Measurements from ENCODE around the gene NANOGP8. TPM values are rescaled to one million over a fixed set of nuclear protein-coding genes. Genes with fewer than 3 reads are reported as not detected.

Gene NANOGP8
- total RNA-seq, 1 donor, result under 0.01 TPM

- no peaks in the 10 kb centered on the region for H3K79me2 ChIP-seq (ENCODE audit: insufficient read depth, low read length)
Measured at GRCh38 chr15:35062738-35063099, 22.4 kb downstream of the NANOGP8 start.

DNA sequence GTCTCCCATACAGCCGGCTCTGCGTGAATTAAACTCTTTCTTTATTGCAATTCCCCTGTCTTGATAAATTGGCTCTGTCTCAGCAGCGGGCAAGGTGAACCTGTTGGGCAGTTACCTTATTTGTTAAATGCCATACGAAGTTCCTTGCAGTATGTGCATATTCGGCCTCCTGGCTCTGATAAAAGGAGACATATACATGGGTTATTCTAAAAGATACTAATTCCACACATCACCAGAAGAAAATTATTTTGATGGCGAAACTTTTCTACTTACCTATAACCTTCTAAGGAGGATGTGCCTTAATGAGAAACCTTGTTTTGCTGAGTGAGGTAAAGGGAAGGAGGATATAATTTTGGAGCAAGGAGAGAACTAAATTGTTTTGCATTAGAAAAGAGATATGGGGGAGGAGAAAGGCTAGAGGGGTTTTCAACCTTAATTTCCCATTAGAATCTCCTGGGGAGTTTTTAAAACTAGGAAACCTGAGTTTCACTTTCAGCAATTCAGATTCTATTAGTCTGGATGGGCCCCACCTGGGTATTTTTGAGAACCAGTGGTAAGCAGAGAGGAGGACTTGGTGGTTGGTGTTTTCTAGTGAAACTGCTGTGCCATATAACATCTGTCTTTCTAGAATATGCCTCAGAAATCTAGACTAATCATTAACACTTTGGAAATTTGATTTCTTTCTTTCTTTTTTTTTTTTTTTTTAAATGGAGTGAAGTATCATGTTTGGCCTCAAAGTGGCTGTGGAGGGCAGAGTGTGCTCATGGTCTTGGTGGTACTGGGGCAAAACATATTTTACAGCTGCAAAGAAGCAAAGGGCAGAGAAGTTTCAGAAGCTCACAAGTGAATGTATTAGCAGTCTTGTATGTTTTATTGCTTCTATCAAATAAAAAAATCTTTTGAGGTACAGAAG lies 23.0 kb downstream of the NANOGP8 start:
- no peaks in the 10 kb centered on the region for H3K9me3 ChIP-seq (ENCODE audit: low read depth, low read length)
- no peak for DNase-seq (ENCODE audit: insufficient read length, low spot score, missing footprints)
- H3K4me3 ChIP-seq (ENCODE audit: insufficient read depth, low read length), result no peak overlapping the region
- H3K4me2 ChIP-seq (ENCODE audit: insufficient read depth, low read length), result no peak overlapping the region
- TF ChIP-seq, protein P1, sequence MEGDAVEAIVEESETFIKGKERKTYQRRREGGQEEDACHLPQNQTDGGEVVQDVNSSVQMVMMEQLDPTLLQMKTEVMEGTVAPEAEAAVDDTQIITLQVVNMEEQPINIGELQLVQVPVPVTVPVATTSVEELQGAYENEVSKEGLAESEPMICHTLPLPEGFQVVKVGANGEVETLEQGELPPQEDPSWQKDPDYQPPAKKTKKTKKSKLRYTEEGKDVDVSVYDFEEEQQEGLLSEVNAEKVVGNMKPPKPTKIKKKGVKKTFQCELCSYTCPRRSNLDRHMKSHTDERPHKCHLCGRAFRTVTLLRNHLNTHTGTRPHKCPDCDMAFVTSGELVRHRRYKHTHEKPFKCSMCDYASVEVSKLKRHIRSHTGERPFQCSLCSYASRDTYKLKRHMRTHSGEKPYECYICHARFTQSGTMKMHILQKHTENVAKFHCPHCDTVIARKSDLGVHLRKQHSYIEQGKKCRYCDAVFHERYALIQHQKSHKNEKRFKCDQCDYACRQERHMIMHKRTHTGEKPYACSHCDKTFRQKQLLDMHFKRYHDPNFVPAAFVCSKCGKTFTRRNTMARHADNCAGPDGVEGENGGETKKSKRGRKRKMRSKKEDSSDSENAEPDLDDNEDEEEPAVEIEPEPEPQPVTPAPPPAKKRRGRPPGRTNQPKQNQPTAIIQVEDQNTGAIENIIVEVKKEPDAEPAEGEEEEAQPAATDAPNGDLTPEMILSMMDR (IDR thresholded peaks at IDR 0.05; ENCODE audit: extremely low read depth, low read depth, low read length), result no peak
- no peaks in the 10 kb centered on the region for H3K36me3 ChIP-seq (ENCODE audit: insufficient read depth, low read length)
- H3K27ac ChIP-seq (ENCODE audit: low read depth, low read length), result no peak overlapping the region
- no peaks in the 10 kb centered on the region for H3K27me3 ChIP-seq (ENCODE audit: insufficient read depth, low read length)
- peak overlapping the region; percentile 20 for H2AFZ ChIP-seq (ENCODE audit: low read length)
- no peaks in the 10 kb centered on the region for H3K4me1 ChIP-seq (ENCODE audit: insufficient read depth, low read length)
- no peaks in the 10 kb centered on the region for H3K79me2 ChIP-seq (ENCODE audit: insufficient read depth, low read length)
- H4K20me1 ChIP-seq (ENCODE audit: insufficient read depth, low read length), result no peaks in the 10 kb centered on the region

More at GRCh38 chr15:35062738-35063099, 22.4 kb downstream of the NANOGP8 start:
- Histone ChIP-seq H3K27me3 (ENCODE audit: insufficient read depth, low read length) (no peaks in the 10 kb centered on the region), H3K4me3 (ENCODE audit: insufficient read depth, low read length) (no peak overlapping the region), H3K4me1 (ENCODE audit: insufficient read depth, low read length) (no peaks in the 10 kb centered on the region), H2AFZ (ENCODE audit: low read length) (no peak overlapping the region), H3K36me3 (ENCODE audit: insufficient read depth, low read length) (no peaks in the 10 kb centered on the region), H3K4me2 (ENCODE audit: insufficient read depth, low read length) (no peak overlapping the region), H3K27ac (ENCODE audit: low read depth, low read length) (no peak overlapping the region), H3K9me3 (ENCODE audit: low read depth, low read length) (no peaks in the 10 kb centered on the region), H4K20me1 (ENCODE audit: insufficient read depth, low read length) (no peaks in the 10 kb centered on the region)
- TF ChIP-seq, protein P1 (IDR thresholded peaks at IDR 0.05; ENCODE audit: extremely low read depth, low read depth, low read length), result no peak
- peak; percentile 82 for DNase-seq (ENCODE audit: insufficient read length, low spot score, missing footprints)

DNA sequence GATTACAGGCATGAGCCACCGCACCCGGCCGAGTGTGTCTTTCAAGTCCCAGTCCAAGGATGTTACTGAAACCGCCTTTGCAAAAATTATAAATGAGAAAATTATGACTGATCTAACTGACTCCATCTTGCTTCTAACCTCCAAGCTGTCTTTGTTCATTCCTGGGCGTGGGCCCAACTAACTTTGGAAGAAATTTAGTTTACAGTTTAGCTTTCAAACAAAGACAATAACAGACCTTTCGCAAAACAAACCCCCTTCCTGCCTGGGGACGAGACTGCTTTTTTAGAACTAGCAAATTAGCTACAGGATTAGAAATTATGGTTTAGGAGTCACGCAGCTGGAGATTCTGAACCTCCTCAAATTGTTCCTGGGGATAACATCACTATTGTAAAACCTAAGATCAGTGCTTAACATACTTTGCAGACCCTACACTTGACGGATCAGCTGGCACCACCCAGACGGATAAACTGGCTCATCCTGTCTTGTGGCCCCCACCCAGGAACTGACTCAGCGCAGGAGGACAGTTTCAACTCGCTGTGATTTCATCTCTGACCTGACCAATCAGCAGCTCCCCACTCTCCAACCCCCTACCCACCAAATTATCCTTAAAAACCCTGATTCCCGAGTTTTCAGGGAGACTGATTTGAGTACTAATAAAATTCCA lies 23.8 kb downstream of the NANOGP8 start:
- H3K9me3 ChIP-seq (ENCODE audit: low read depth, low read length), result no peaks in the 10 kb centered on the region
- H3K4me2 ChIP-seq (ENCODE audit: insufficient read depth, low read length), result no peak overlapping the region
- H4K20me1 ChIP-seq (ENCODE audit: insufficient read depth, low read length), result no peaks in the 10 kb centered on the region
- no peaks in the 10 kb centered on the region for H3K36me3 ChIP-seq (ENCODE audit: insufficient read depth, low read length)
- TF ChIP-seq, protein P1 (IDR thresholded peaks at IDR 0.05; ENCODE audit: extremely low read depth, low read depth, low read length), result no peak
- DNase-seq (ENCODE audit: insufficient read length, low spot score, missing footprints), result no peak
- H3K27ac ChIP-seq (ENCODE audit: low read depth, low read length), result no peak overlapping the region
- H3K4me1 ChIP-seq (ENCODE audit: insufficient read depth, low read length), result no peaks in the 10 kb centered on the region
- H3K4me3 ChIP-seq (ENCODE audit: insufficient read depth, low read length), result no peak overlapping the region
- H3K27me3 ChIP-seq (ENCODE audit: insufficient read depth, low read length), result no peaks in the 10 kb centered on the region
- no peaks in the 10 kb centered on the region for H3K79me2 ChIP-seq (ENCODE audit: insufficient read depth, low read length)
- peak overlapping the region; percentile 20 for H2AFZ ChIP-seq (ENCODE audit: low read length)

- Histone ChIP-seq H3K27me3 (ENCODE audit: insufficient read depth, low read length) (no peaks in the 10 kb centered on the region), H3K9me3 (ENCODE audit: low read depth, low read length) (no peaks in the 10 kb centered on the region), H3K4me2 (ENCODE audit: insufficient read depth, low read length) (no peak overlapping the region), H3K27ac (ENCODE audit: low read depth, low read length) (no peak overlapping the region), H3K4me1 (ENCODE audit: insufficient read depth, low read length) (no peaks in the 10 kb centered on the region), H3K36me3 (ENCODE audit: insufficient read depth, low read length) (no peaks in the 10 kb centered on the region), H2AFZ (ENCODE audit: low read length) (no peak overlapping the region), H3K79me2 (ENCODE audit: insufficient read depth, low read length) (no peaks in the 10 kb centered on the region), H3K4me3 (ENCODE audit: insufficient read depth, low read length) (no peak overlapping the region), H4K20me1 (ENCODE audit: insufficient read depth, low read length) (no peaks in the 10 kb centered on the region)
- TF ChIP-seq, protein P1 (IDR thresholded peaks at IDR 0.05; ENCODE audit: extremely low read depth, low read depth, low read length), result no peak
- DNase-seq (ENCODE audit: insufficient read length, low spot score, missing footprints), result no peak
Measured at GRCh38 chr15:35060591-35060990, 24.5 kb downstream of the NANOGP8 start.
